Measurements from ENCODE around the gene CIAPIN1.
"Not testable (repeated sequence)": the region's sequence is repeated elsewhere in the genome, so short reads cannot be mapped to it uniquely, and the experiment has no call there.

CIAPIN1 gene

GRCh38 chr16:57412584-57412983, 34.6 kb downstream of the CIAPIN1 start:
- no peak overlapping the region for H3K4me3 ChIP-seq (ENCODE audit: low read depth in 1 of 2, low read length in 2 of 2)
- H3K36me3 ChIP-seq (ENCODE audit: control insufficient read depth in 1 of 2, insufficient read depth in 2 of 2, low read length in 2 of 2), result no peaks in the 10 kb centered on the region
- no peaks in the 10 kb centered on the region for H3K27me3 ChIP-seq (ENCODE audit: low read depth, low read length)
- no peaks in the 10 kb centered on the region for H3K9me3 ChIP-seq (ENCODE audit: control insufficient read depth in 1 of 2, low read length in 2 of 2)
- peaks cover 5 to 10% of the 10 kb centered on the region in 2 donors for H3K4me1 ChIP-seq (ENCODE audit: control insufficient read depth in 1 of 2, insufficient read depth in 2 of 2, low read length in 2 of 2)
- H3K27ac ChIP-seq (ENCODE audit: low read length), result no peak overlapping the region

GRCh38 chr16:57411362-57411976, 35.7 kb downstream of the CIAPIN1 start:
- no peaks in the 10 kb centered on the region for H3K9me3 ChIP-seq (ENCODE audit: control insufficient read depth in 1 of 2, low read length in 2 of 2)
- H3K36me3 ChIP-seq (ENCODE audit: control insufficient read depth in 1 of 2, insufficient read depth in 2 of 2, low read length in 2 of 2), result no peaks in the 10 kb centered on the region
- H3K27me3 ChIP-seq (ENCODE audit: low read depth, low read length), result no peaks in the 10 kb centered on the region
- H3K4me1 ChIP-seq (ENCODE audit: control insufficient read depth in 1 of 2, insufficient read depth in 2 of 2, low read length in 2 of 2), result no peaks in the 10 kb centered on the region
- no peak overlapping the region for H3K4me3 ChIP-seq (ENCODE audit: low read depth in 1 of 2, low read length in 2 of 2)
- no peak overlapping the region for H3K27ac ChIP-seq (ENCODE audit: low read length)

GRCh38 chr16:57409870-57410587, 37.2 kb downstream of the CIAPIN1 start:
- Histone ChIP-seq H3K9me3 (ENCODE audit: control insufficient read depth in 1 of 2, low read length in 2 of 2) (no peaks in the 10 kb centered on the region), H3K4me3 (ENCODE audit: low read depth in 1 of 2, low read length in 2 of 2) (no peak overlapping the region), H3K27ac (ENCODE audit: low read length) (no peak overlapping the region), H3K4me1 (ENCODE audit: control insufficient read depth in 1 of 2, insufficient read depth in 2 of 2, low read length in 2 of 2) (no peaks in the 10 kb centered on the region), H3K27me3 (ENCODE audit: low read depth, low read length) (no peaks in the 10 kb centered on the region), H3K36me3 (ENCODE audit: control insufficient read depth in 1 of 2, insufficient read depth in 2 of 2, low read length in 2 of 2) (no peaks in the 10 kb centered on the region)

- Histone ChIP-seq H3K27me3 (ENCODE audit: low read depth, low read length) (no peaks in the 10 kb centered on the region), H3K27ac (ENCODE audit: low read length) (no peak overlapping the region)
These were observed 38.1 kb downstream of the CIAPIN1 start for GRCh38 chr16:57409065-57409464.

GRCh38 chr16:57407521-57408353, 39.4 kb downstream of the CIAPIN1 start:
- no peaks in the 10 kb centered on the region for H3K4me1 ChIP-seq (ENCODE audit: control insufficient read depth in 1 of 2, insufficient read depth in 2 of 2, low read length in 2 of 2)
- H3K27ac ChIP-seq (ENCODE audit: low read length), result no peak overlapping the region
- no peak overlapping the region for H3K4me3 ChIP-seq (ENCODE audit: low read depth in 1 of 2, low read length in 2 of 2)
- H3K27me3 ChIP-seq (ENCODE audit: low read depth, low read length), result no peaks in the 10 kb centered on the region
- H3K36me3 ChIP-seq (ENCODE audit: control insufficient read depth in 1 of 2, insufficient read depth in 2 of 2, low read length in 2 of 2), result no peaks in the 10 kb centered on the region
- H3K9me3 ChIP-seq (ENCODE audit: control insufficient read depth in 1 of 2, low read length in 2 of 2), result no peaks in the 10 kb centered on the region

More at GRCh38 chr16:57409065-57409464, 38.1 kb downstream of the CIAPIN1 start:
- no peaks in the 10 kb centered on the region for H3K9me3 ChIP-seq (ENCODE audit: control insufficient read depth in 1 of 2, low read length in 2 of 2)
- no peak overlapping the region for H3K4me3 ChIP-seq (ENCODE audit: low read depth in 1 of 2, low read length in 2 of 2)
- H3K4me1 ChIP-seq (ENCODE audit: control insufficient read depth in 1 of 2, insufficient read depth in 2 of 2, low read length in 2 of 2), result no peaks in the 10 kb centered on the region
- H3K36me3 ChIP-seq (ENCODE audit: control insufficient read depth in 1 of 2, insufficient read depth in 2 of 2, low read length in 2 of 2), result no peaks in the 10 kb centered on the region

GRCh38 chr16:57406881-57407280, 40.3 kb downstream of the CIAPIN1 start:
- H3K4me3 ChIP-seq (ENCODE audit: low read depth in 1 of 2, low read length in 2 of 2), result no peak overlapping the region

GRCh38 chr16:57405097-57405496, 42.1 kb downstream of the CIAPIN1 start:
- Histone ChIP-seq H3K4me3 (ENCODE audit: low read depth in 1 of 2, low read length in 2 of 2) (no peak overlapping the region), H3K36me3 (ENCODE audit: control insufficient read depth in 1 of 2, insufficient read depth in 2 of 2, low read length in 2 of 2) (no peaks in the 10 kb centered on the region), H3K27me3 (ENCODE audit: low read depth, low read length) (no peaks in the 10 kb centered on the region), H3K27ac (ENCODE audit: low read length) (no peak overlapping the region), H3K4me1 (ENCODE audit: control insufficient read depth in 1 of 2, insufficient read depth in 2 of 2, low read length in 2 of 2) (no peaks in the 10 kb centered on the region), H3K9me3 (ENCODE audit: control insufficient read depth in 1 of 2, low read length in 2 of 2) (no peaks in the 10 kb centered on the region)

More at GRCh38 chr16:57406881-57407280, 40.3 kb downstream of the CIAPIN1 start:
- Histone ChIP-seq H3K36me3 (ENCODE audit: control insufficient read depth in 1 of 2, insufficient read depth in 2 of 2, low read length in 2 of 2) (no peaks in the 10 kb centered on the region), H3K4me1 (ENCODE audit: control insufficient read depth in 1 of 2, insufficient read depth in 2 of 2, low read length in 2 of 2) (no peaks in the 10 kb centered on the region), H3K9me3 (ENCODE audit: control insufficient read depth in 1 of 2, low read length in 2 of 2) (no peaks in the 10 kb centered on the region), H3K27me3 (ENCODE audit: low read depth, low read length) (no peaks in the 10 kb centered on the region), H3K27ac (ENCODE audit: low read length) (no peak overlapping the region)

- H3K27ac ChIP-seq (ENCODE audit: low read length), result no peak within 1 kb of the TSS
- no peaks in the 10 kb centered on the region for H3K9me3 ChIP-seq (ENCODE audit: control insufficient read depth in 1 of 2, low read length in 2 of 2)
- no peaks in the 10 kb centered on the region for H3K27me3 ChIP-seq (ENCODE audit: low read depth, low read length)
- H3K4me3 ChIP-seq (ENCODE audit: low read depth in 1 of 2, low read length in 2 of 2), result no peak within 1 kb of the TSS
- no peaks in the 10 kb centered on the region for H3K4me1 ChIP-seq (ENCODE audit: control insufficient read depth in 1 of 2, insufficient read depth in 2 of 2, low read length in 2 of 2)
- H3K36me3 ChIP-seq (ENCODE audit: control insufficient read depth in 1 of 2, insufficient read depth in 2 of 2, low read length in 2 of 2), result no peaks in the 10 kb centered on the region
These were observed 43.0 kb downstream of the CIAPIN1 start, which contains the start of gene CCL17 for GRCh38 chr16:57403965-57404817. TSS of gene CCL17 (plus strand) at chr16:57404767. CDS start at chr16:57413933, 9,166 bp downstream.

GRCh38 chr16:57401943-57402640, 45.1 kb downstream of the CIAPIN1 start:
- Histone ChIP-seq H3K4me3 (ENCODE audit: low read depth in 1 of 2, low read length in 2 of 2) (no peak overlapping the region), H3K36me3 (ENCODE audit: control insufficient read depth in 1 of 2, insufficient read depth in 2 of 2, low read length in 2 of 2) (no peaks in the 10 kb centered on the region), H3K27ac (ENCODE audit: low read length) (no peak overlapping the region), H3K4me1 (ENCODE audit: control insufficient read depth in 1 of 2, insufficient read depth in 2 of 2, low read length in 2 of 2) (no peaks in the 10 kb centered on the region), H3K27me3 (ENCODE audit: low read depth, low read length) (no peaks in the 10 kb centered on the region), H3K9me3 (ENCODE audit: control insufficient read depth in 1 of 2, low read length in 2 of 2) (no peaks in the 10 kb centered on the region)

- not testable (repeated sequence) for H3K27me3 ChIP-seq (ENCODE audit: low read depth, low read length); H3K9me3 ChIP-seq (ENCODE audit: control insufficient read depth in 1 of 2, low read length in 2 of 2); H3K4me3 ChIP-seq (ENCODE audit: low read depth in 1 of 2, low read length in 2 of 2); H3K36me3 ChIP-seq (ENCODE audit: control insufficient read depth in 1 of 2, insufficient read depth in 2 of 2, low read length in 2 of 2); H3K4me1 ChIP-seq (ENCODE audit: control insufficient read depth in 1 of 2, insufficient read depth in 2 of 2, low read length in 2 of 2); H3K27ac ChIP-seq (ENCODE audit: low read length)
These were observed 49.7 kb downstream of the CIAPIN1 start for GRCh38 chr16:57397493-57397892.
